NCI-H2081 (cell line): ENCODE measurements around the gene LYZL1.
A peak's percentile ranks its signal among the peaks of the same experiment; 100 is the strongest.
"Not testable (repeated sequence)": the region's sequence is repeated elsewhere in the genome, so short reads cannot be mapped to it uniquely, and the experiment has no call there.

ENCODE experiments used
- DNase-seq, 2 experiments: peaks; one replicate each; lab custom pipeline; 2025; lab: John Stamatoyannopoulos, UW

LYZL1 gene

GRCh38 chr10:29308142-29308541 lies 19.3 kb downstream of the LYZL1 start:
- not testable (repeated sequence) for DNase-seq

GRCh38 chr10:29309465-29309864 lies 20.6 kb downstream of the LYZL1 start:
- no peak for DNase-seq

- not testable (repeated sequence) for DNase-seq
Measured at GRCh38 chr10:29310463-29310862, 21.6 kb downstream of the LYZL1 start.

GRCh38 chr10:29313071-29313470 lies 24.2 kb downstream of the LYZL1 start:
- no peak for DNase-seq

- DNase-seq = no peak
Measured at GRCh38 chr10:29314726-29315125, 25.9 kb downstream of the LYZL1 start.

GRCh38 chr10:29315814-29316213 lies 26.9 kb downstream of the LYZL1 start:
- no peak for DNase-seq

- no peak for DNase-seq
Measured at GRCh38 chr10:29316308-29317026, 27.6 kb downstream of the LYZL1 start.

- DNase-seq = no peak
Measured at GRCh38 chr10:29317027-29317420, 28.2 kb downstream of the LYZL1 start.

- DNase-seq = peak in 1 of 2 experiments; percentile 13
Measured at GRCh38 chr10:29317423-29318021, 28.7 kb downstream of the LYZL1 start.

- peak in 1 of 2 experiments; percentile 24 for DNase-seq
Measured at GRCh38 chr10:29318141-29319071, 29.5 kb downstream of the LYZL1 start.

- DNase-seq = no peak
Measured at GRCh38 chr10:29319205-29319781, 30.4 kb downstream of the LYZL1 start.

GRCh38 chr10:29320680-29321121 lies 31.8 kb downstream of the LYZL1 start:
- DNase-seq = not testable (repeated sequence)

- no peak for DNase-seq
Measured at GRCh38 chr10:29321656-29322055, 32.8 kb downstream of the LYZL1 start.

GRCh38 chr10:29322918-29323317 lies 34.0 kb downstream of the LYZL1 start:
- DNase-seq = no peak

- DNase-seq = no peak
Measured at GRCh38 chr10:29323367-29323766, 34.5 kb downstream of the LYZL1 start.

GRCh38 chr10:29324220-29324841 lies 35.5 kb downstream of the LYZL1 start:
- DNase-seq = no peak

GRCh38 chr10:29326299-29326698 lies 37.4 kb downstream of the LYZL1 start:
- DNase-seq = no peak

GRCh38 chr10:29326886-29327745 lies 38.2 kb downstream of the LYZL1 start:
- no peak for DNase-seq

GRCh38 chr10:29327746-29328102 lies 38.9 kb downstream of the LYZL1 start:
- no peak for DNase-seq

- no peak for DNase-seq
Measured at GRCh38 chr10:29328983-29329382, 40.1 kb downstream of the LYZL1 start.

GRCh38 chr10:29329420-29329819 lies 40.5 kb downstream of the LYZL1 start:
- peak in 1 of 2 experiments; percentile 43 for DNase-seq
